Spleen (tissue), 7 donors: ENCODE measurements around the gene JAKMIP1.

Experiments used
- POLR2AphosphoS5 ChIP-seq, 3 donors: sonication (generic); formaldehyde crosslinking; IDR thresholded peaks; one replicate each; pipeline ENCODE4 v1.5.1; 2017; ENCODE audit warnings: antibody characterized with exemption in 3 of 3
- TF ChIP-seq, protein P1 (sequence below), 11 experiments: fragments of 200-600 bp in 7 of 11; fragments of 450-650 bp in 4 of 11; sonication (generic) in 4 of 11; IDR thresholded peaks in 8 of 11; conservative IDR thresholded peaks in 3 of 11; 1 replicate in 7 of 11; 2 replicates in 4 of 11; pipeline versions ENCODE4 v1.4.0 to v1.8.0; 2016 to 2021; ENCODE audit warnings: antibody characterized with exemption in 11 of 11, inconsistent platforms in 4 of 11, mild to moderate bottlenecking in 1 of 11
- donor health status: DM: no; HTN: no; CAD: no; lungs with moderate emphysema.
- donor health status: DM: no; HTN: no; CAD: no.
- donor health status: DM: no; HTN: no; CAD: no.

DNA sequence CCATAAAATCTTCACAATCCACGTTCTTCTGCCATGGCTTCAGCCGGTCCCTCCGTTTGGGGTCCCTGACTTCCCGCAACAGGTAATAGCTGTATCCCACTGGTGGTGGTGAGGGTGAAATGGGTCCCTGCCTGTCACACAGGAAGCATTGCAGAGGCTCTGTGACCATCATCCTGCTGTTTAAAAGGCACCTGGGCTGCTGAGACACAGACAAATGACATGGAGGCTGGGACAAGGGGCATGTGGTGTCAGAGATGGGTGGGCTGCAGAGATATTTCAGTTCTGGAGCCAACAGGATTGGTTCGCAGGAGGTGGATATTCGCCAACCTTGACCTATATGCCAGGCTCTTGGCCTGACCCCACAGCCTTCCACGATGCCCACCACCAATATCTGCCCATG, 82.1 kb downstream of the JAKMIP1 start:
- TF ChIP-seq, protein P1, sequence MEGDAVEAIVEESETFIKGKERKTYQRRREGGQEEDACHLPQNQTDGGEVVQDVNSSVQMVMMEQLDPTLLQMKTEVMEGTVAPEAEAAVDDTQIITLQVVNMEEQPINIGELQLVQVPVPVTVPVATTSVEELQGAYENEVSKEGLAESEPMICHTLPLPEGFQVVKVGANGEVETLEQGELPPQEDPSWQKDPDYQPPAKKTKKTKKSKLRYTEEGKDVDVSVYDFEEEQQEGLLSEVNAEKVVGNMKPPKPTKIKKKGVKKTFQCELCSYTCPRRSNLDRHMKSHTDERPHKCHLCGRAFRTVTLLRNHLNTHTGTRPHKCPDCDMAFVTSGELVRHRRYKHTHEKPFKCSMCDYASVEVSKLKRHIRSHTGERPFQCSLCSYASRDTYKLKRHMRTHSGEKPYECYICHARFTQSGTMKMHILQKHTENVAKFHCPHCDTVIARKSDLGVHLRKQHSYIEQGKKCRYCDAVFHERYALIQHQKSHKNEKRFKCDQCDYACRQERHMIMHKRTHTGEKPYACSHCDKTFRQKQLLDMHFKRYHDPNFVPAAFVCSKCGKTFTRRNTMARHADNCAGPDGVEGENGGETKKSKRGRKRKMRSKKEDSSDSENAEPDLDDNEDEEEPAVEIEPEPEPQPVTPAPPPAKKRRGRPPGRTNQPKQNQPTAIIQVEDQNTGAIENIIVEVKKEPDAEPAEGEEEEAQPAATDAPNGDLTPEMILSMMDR (IDR thresholded peaks at IDR 0.05 in 8 of 11, conservative IDR thresholded peaks at IDR 0.05 in 3 of 11) = no peak
- no peak for TF ChIP-seq POLR2AphosphoS5 (IDR thresholded peaks at IDR 0.05)
